ENCODE data around the gene C13orf46.

Gene C13orf46

GRCh38 chr13:113971471-113972231 lies 2.2 kb downstream of the C13orf46 start:
- no peak for DNase-seq (ENCODE audit: low read depth in 2 of 2)

- DNase-seq (ENCODE audit: low read depth in 2 of 2), result no peak
Observed at GRCh38 chr13:113970810-113971470, 2.9 kb downstream of the C13orf46 start.

GRCh38 chr13:113969973-113970611 lies 3.8 kb downstream of the C13orf46 start:
- no peak for DNase-seq (ENCODE audit: low read depth in 2 of 2)

- DNase-seq (ENCODE audit: low read depth in 2 of 2), result no peak
Observed at GRCh38 chr13:113969311-113969972, 4.4 kb downstream of the C13orf46 start.

GRCh38 chr13:113968463-113969310 lies 5.2 kb downstream of the C13orf46 start:
- DNase-seq (ENCODE audit: low read depth in 2 of 2), result no peak

GRCh38 chr13:113967729-113968462 lies 6.0 kb downstream of the C13orf46 start:
- no peak for DNase-seq (ENCODE audit: low read depth in 2 of 2)

- DNase-seq (ENCODE audit: low read depth in 2 of 2), result no peak
Observed at GRCh38 chr13:113967206-113967720, 6.6 kb downstream of the C13orf46 start.

- DNase-seq (ENCODE audit: low read depth in 2 of 2), result no peak
Observed at GRCh38 chr13:113965968-113966884, 7.7 kb downstream of the C13orf46 start.

- no peak for DNase-seq (ENCODE audit: low read depth in 2 of 2)
Observed at GRCh38 chr13:113965383-113965874, 8.4 kb downstream of the C13orf46 start.

GRCh38 chr13:113964251-113964995 lies 9.5 kb downstream of the C13orf46 start:
- DNase-seq (ENCODE audit: low read depth in 2 of 2), result no peak

- no peak for DNase-seq (ENCODE audit: low read depth in 2 of 2)
Observed at GRCh38 chr13:113963376-113963775, 10.5 kb downstream of the C13orf46 start.

- no peak for DNase-seq (ENCODE audit: low read depth in 2 of 2)
Observed at GRCh38 chr13:113962975-113963374, 10.9 kb downstream of the C13orf46 start.

- DNase-seq (ENCODE audit: low read depth in 2 of 2), result no peak
Observed at GRCh38 chr13:113962386-113962785, 11.5 kb downstream of the C13orf46 start.

GRCh38 chr13:113960276-113960948 lies 13.5 kb downstream of the C13orf46 start:
- DNase-seq (ENCODE audit: low read depth in 2 of 2), result no peak

- no peak for DNase-seq (ENCODE audit: low read depth in 2 of 2)
Observed at GRCh38 chr13:113959198-113959597, 14.7 kb downstream of the C13orf46 start.

- no peak for DNase-seq (ENCODE audit: low read depth in 2 of 2)
Observed at GRCh38 chr13:113958373-113958772, 15.5 kb downstream of the C13orf46 start.

- no peak for DNase-seq (ENCODE audit: low read depth in 2 of 2)
Observed at GRCh38 chr13:113956571-113956970, 17.3 kb downstream of the C13orf46 start.

GRCh38 chr13:113955691-113956090 lies 18.2 kb downstream of the C13orf46 start:
- DNase-seq (ENCODE audit: low read depth in 2 of 2), result no peak
